Activated CD4-positive, alpha-beta T cell treated with anti-CD3 and anti-CD28 coated beads, Interleukin-2, amount 10 ng/mL, durations not matched to agents 24 days and 14 days (primary cell): ENCODE results near the gene KRIT1. TPM values are rescaled to one million over a fixed set of nuclear protein-coding genes. Genes with fewer than 3 reads are reported as not detected.
"Not testable (repeated sequence)": the region's sequence is repeated elsewhere in the genome, so short reads cannot be mapped to it uniquely, and the experiment has no call there.

Experiments used
- DNase-seq: peaks from one replicate; pipeline ENCODE4 v3.0.0; 2022
- H3K27ac Mint-ChIP-seq: one replicate; pipeline ENCODE4 v1.8.0; 2022; ENCODE audit warnings: mild to moderate bottlenecking, mixed read lengths
- H3K27me3 Mint-ChIP-seq: one replicate; pipeline ENCODE4 v1.8.0; 2022; ENCODE audit warnings: mixed read lengths
- H3K36me3 Mint-ChIP-seq: one replicate; pipeline ENCODE4 v1.8.0; 2022; ENCODE audit warnings: low read depth, mild to moderate bottlenecking, mixed read lengths
- H3K4me1 Mint-ChIP-seq: one replicate; pipeline ENCODE4 v1.8.0; 2021; ENCODE audit warnings: mixed read lengths
- H3K4me3 Mint-ChIP-seq: one replicate; pipeline ENCODE4 v1.8.0; 2022; ENCODE audit warnings: mild to moderate bottlenecking, moderate library complexity, mixed read lengths
- H3K9me3 Mint-ChIP-seq: one replicate; pipeline ENCODE4 v1.8.0; 2021; ENCODE audit warnings: mixed read lengths
- intact Hi-C: fragments of 100-400 bp; cut with micrococcal nuclease; formaldehyde crosslinking; loops from one replicate; pipeline ENCODE4 v1.15.1; 2023
- total RNA-seq: library from RNA; stranded (reverse); gene quantifications from 2 replicates; pipeline ENCODE4 v1.2.3, GENCODE V29; 2022

Gene KRIT1
- total RNA-seq, 1 donor from 2014 or later, result 49.2 TPM

DNA sequence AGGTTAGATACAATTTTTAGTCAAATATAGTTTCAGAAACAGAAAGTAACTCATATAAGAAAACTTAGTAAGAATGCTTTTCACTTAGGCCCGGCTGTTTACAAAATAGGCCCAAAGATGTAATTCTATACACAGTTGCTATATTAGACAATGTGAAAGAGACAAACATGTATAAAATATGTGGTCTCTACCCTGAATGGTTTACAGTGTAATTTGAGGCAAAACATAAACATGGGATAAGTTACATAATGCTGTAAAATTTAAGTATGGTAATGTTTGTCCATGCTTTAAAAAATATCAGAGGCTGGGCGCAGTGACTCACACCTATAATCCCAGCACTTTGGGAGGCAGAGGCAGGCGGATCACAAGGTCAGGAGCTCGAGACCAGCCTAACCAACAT lies 18.7 kb downstream of the KRIT1 start:
- intact Hi-C loops, result no loop called here

DNA sequence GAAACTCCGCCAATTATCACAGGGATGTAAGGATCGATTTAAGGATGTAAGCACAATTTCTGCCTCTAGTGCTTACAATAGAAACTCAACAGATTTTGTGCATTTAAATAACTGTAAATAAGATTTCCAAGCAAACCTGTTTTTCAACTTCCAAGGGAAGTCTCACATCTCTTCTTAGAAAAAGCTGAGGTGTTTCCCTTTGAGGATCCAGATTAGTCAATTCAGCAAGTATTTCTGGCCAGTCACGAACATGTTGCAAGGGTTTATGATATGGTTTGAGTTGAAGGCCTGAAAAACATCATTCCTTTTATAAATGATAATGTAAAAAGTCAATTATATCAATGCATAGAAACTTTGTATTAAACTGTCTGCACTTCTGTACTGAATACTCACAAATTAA lies 23.9 kb downstream of the KRIT1 start:
- Mint-ChIP-seq H3K4me3 (no peak overlapping the region), H3K27ac (no peak overlapping the region), H3K4me1 (no peaks in the 10 kb centered on the region), H3K27me3 (no peaks in the 10 kb centered on the region), H3K9me3 (no peaks in the 10 kb centered on the region), H3K36me3 (peaks cover 58% of the 10 kb centered on the region)
- no peak for DNase-seq
- intact Hi-C loops, result no loop called here

More for the DNA sequence above, 18.7 kb downstream of the KRIT1 start:
- H3K4me1 Mint-ChIP-seq, result peaks cover 11% of the 10 kb centered on the region
- peaks cover 56% of the 10 kb centered on the region for H3K36me3 Mint-ChIP-seq
- no peak overlapping the region for H3K27ac Mint-ChIP-seq
- H3K4me3 Mint-ChIP-seq, result no peak overlapping the region
- H3K27me3 Mint-ChIP-seq, result no peaks in the 10 kb centered on the region
- peaks cover 4% of the 10 kb centered on the region for H3K9me3 Mint-ChIP-seq
- DNase-seq, result no peak

DNA sequence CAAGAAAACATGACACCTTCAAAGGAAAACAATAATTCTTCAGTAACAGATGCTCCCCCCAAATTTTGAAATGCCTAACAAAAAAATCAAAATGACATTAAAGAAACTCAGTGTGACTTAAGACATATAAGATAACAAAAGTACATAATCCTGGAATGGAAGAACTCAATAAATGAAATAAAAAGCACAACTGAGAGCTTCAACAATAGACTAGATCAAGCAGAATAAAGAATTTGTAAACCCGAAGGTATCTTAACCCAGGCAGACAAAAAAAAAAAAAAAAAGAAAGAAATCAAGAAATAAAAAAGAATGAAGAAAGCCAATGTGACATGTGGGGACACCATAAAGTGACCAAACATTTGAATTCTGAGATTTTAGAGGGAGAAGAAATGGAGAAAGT lies 39.0 kb downstream of the KRIT1 start:
- Mint-ChIP-seq H3K36me3 (peaks cover 77% of the 10 kb centered on the region), H3K27ac (no peak overlapping the region), H3K9me3 (peaks cover 29% of the 10 kb centered on the region), H3K4me1 (peaks cover 15% of the 10 kb centered on the region), H3K27me3 (no peaks in the 10 kb centered on the region), H3K4me3 (no peak overlapping the region)
- intact Hi-C loops, result no loop called here
- no peak for DNase-seq

DNA sequence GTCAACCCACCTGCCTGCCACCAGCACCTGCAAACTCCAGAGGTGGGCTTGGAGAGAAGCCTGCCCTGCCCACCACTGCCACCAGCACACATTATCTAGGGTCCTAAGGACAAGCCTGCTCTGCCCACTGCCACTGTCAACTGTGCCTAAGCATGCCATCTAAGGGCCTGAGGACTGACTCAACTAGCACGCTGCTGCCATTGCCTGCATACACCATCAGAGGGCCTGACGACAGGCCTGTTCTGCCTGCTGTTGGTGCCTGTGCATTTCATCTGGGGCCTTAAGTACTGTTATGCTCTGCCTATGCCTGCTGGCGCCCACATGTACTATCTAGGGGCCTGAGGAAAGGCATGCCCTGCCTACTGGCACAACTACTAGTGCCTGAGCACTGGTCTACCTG lies 39.7 kb downstream of the KRIT1 start:
- no peak overlapping the region for H3K4me3 Mint-ChIP-seq
- DNase-seq, result no peak
- H3K27me3 Mint-ChIP-seq, result no peaks in the 10 kb centered on the region
- peaks cover 75% of the 10 kb centered on the region for H3K36me3 Mint-ChIP-seq
- peaks cover 13% of the 10 kb centered on the region for H3K4me1 Mint-ChIP-seq
- H3K27ac Mint-ChIP-seq, result no peak overlapping the region
- H3K9me3 Mint-ChIP-seq, result peaks cover 25% of the 10 kb centered on the region
- intact Hi-C loops, result no loop called here

DNA sequence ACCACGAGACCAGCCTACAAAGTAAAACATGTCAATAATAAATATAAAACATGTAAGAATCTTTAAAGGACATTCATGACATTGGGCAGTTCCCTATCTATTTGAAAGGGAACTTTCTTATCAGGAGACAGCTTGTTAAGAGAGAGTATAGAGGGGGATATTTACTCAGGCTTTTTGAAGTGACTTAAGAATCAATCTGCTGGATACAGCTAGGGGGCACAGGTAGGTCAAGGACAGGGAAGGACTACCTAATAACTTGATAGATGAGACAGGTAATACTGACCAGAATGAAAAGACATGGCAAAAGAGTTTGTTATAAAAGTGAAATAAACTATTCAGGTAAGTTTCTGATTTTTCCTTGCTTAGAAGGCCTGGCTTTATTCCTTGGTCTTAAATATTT lies 44.9 kb downstream of the KRIT1 start:
- H3K4me3 Mint-ChIP-seq, result no peak overlapping the region
- peaks cover under 1% of the 10 kb centered on the region for H3K9me3 Mint-ChIP-seq
- H3K4me1 Mint-ChIP-seq, result no peaks in the 10 kb centered on the region
- H3K27ac Mint-ChIP-seq, result no peak overlapping the region
- intact Hi-C loops, result no loop called here
- H3K36me3 Mint-ChIP-seq, result peaks cover 48% of the 10 kb centered on the region
- DNase-seq, result no peak
- no peaks in the 10 kb centered on the region for H3K27me3 Mint-ChIP-seq

DNA sequence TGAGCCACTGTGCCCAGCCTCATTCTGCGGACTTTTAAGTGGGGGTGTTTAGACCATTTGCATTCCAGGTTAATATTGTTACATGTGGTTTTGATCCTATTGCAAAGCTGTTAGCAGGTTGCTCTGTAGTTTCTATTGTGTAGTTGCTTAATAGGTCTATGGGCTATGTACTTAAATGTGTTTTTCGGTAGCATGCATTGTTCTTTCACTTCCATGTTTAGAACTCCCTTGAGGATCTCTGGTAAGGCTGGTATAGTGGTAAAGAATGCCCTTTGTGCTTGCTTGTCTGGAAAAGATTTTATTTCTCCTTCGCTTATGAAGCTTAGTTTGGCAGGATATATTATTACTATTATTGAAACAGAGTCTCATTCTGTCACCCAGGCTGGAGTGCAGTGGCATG lies 53.4 kb downstream of the KRIT1 start:
- no peak for DNase-seq
- H3K36me3 Mint-ChIP-seq, result peaks cover 38% of the 10 kb centered on the region
- intact Hi-C loops, result no loop called here
- H3K9me3 Mint-ChIP-seq, result peaks cover 21% of the 10 kb centered on the region
- no peak overlapping the region for H3K27ac Mint-ChIP-seq
- H3K27me3 Mint-ChIP-seq, result no peaks in the 10 kb centered on the region
- H3K4me1 Mint-ChIP-seq, result no peaks in the 10 kb centered on the region
- no peak overlapping the region for H3K4me3 Mint-ChIP-seq

DNA sequence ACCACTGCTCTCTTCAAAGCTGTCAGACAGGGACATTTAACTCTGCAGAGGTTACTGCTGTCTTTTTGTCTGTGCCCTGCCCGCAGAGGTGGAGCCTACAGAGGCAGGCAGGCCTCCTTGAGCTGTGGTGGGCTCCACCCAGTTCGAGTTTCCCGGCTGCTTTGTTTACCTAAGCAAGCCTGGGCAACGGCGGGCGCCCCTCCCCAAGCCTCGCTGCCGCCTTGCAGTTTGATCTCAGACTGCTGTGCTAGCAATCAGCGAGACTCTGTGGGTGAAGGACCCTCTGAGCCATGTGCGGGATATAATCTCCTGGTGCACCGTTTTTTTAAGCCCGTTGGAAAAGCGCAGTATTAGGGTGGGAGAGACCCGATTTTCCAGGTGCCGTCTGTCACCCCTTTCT lies 56.5 kb downstream of the KRIT1 start:
- H3K9me3 Mint-ChIP-seq, result peaks cover 22% of the 10 kb centered on the region
- intact Hi-C loops, H3K4me3 Mint-ChIP-seq, H3K27me3 Mint-ChIP-seq, H3K4me1 Mint-ChIP-seq, H3K27ac Mint-ChIP-seq, DNase-seq: not testable (repeated sequence)
- H3K36me3 Mint-ChIP-seq, result peaks cover 25% of the 10 kb centered on the region

DNA sequence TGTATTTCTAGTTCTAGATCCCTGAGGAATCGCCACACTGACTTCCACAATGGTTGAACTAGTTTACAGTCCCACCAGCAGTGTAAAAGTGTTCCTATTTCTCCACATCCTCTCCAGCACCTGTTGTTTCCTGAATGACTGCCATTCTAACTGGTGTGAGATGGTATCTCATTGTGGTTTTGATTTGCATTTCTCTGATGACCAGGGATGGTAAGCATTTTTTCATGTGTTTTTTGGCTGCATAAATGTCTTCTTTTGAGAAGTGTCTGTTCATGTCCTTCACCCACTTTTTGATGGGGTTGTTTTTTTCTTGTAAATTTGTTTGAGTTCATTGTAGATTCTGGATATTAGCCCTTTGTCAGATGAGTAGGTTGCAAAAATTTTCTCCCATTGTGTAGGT lies 61.4 kb downstream of the KRIT1 start:
- intact Hi-C loops, H3K4me1 Mint-ChIP-seq, H3K9me3 Mint-ChIP-seq, H3K36me3 Mint-ChIP-seq, H3K4me3 Mint-ChIP-seq, DNase-seq, H3K27ac Mint-ChIP-seq: not testable (repeated sequence)
- H3K27me3 Mint-ChIP-seq, result peaks cover 21% of the 10 kb centered on the region

DNA sequence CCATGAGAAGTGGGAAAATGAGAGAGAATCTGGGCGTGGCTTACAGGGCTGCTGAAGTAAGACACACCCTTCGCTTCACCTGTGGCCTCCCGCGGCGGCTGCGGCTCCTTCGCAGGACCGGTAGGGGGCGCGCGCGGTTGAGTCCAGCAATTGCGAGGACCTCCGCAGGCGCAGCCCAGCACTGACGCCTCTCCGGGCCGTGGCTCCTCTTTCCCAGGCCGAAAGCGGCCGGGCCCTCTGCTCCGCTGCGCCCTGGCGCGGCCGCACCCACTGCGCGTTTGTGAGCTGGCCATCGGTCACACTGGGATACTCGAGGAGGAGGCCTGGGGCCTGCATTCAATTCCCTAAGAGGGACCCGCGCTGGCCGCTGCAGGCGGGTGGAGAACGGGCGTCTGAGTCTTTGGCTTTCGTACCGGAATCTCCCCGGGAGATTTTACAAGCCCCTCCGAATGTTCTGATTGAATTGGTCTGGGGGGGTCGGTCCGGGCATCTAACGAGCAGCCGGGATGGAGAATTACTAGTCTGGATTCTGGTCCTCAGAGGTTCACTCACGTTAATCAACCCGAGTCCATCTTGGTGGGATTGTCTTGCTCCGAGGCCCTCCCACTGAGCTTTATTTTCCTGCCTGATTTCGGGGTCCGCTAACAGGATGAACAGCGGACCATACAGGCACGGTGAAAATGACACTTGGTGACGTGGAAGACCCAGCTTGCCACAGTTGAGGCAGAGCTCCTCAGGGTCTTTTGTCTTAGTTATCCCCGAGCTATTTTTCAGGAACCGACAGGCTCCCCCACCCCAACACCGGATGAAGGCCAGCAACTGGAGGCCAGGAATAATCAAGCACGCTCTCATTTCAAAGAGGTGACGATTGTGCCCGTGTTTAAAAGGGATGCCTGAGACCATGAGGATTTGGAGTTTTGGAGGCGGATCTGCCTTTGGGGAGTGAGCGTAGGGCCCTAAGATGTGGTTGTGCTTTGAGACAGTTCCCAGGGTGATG lies 66.5 kb downstream of the KRIT1 start, which contains the start of gene LRRD1:
Gene LRRD1 (minus strand): TSS at position 215 of the 997 bp plus-strand sequence. CDS start 13,940 bp downstream, outside the sequence.
- Mint-ChIP-seq H3K4me3 (peak within 1 kb of the TSS; percentile 76), H3K4me1 (peaks cover 1% of the 10 kb centered on the region), H3K27ac (no peak within 1 kb of the TSS), H3K36me3 (no peaks in the 10 kb centered on the region), H3K27me3 (peaks cover 32% of the 10 kb centered on the region), H3K9me3 (no peaks in the 10 kb centered on the region)
- DNase-seq, result peak; percentile 97
- intact Hi-C loops, result loop anchor here (1.0 to 2.0 kb wide), 3 partner anchors 44 to 268 kb away; partner anchors contain the start of genes CYP51A1 and GATAD1

DNA sequence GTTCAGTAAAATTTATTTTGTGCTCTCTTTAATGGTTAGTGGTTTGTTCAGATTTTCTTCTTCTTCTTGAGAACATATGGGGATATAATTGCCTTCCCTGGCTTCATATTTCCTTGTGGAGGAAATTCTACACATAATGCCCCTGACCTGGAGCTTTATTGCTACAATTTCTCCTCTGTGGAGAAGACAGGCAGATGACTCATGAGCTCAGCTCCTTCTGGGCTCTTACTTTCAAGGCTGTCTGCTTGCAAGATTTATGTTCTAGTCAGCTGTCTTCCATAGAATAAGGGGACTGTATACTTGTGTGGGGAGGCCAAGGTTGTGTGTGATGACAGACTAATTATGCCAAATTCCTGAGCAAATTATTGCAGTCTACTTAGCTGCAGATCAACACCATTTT lies 68.4 kb downstream of the KRIT1 start:
- DNase-seq, result no peak
- H3K36me3 Mint-ChIP-seq, result no peaks in the 10 kb centered on the region
- H3K27me3 Mint-ChIP-seq, result peaks cover 35% of the 10 kb centered on the region
- intact Hi-C loops, result no loop called here
- no peak overlapping the region for H3K27ac Mint-ChIP-seq
- peaks cover 1% of the 10 kb centered on the region for H3K4me1 Mint-ChIP-seq
- no peak overlapping the region for H3K4me3 Mint-ChIP-seq
- no peaks in the 10 kb centered on the region for H3K9me3 Mint-ChIP-seq

DNA sequence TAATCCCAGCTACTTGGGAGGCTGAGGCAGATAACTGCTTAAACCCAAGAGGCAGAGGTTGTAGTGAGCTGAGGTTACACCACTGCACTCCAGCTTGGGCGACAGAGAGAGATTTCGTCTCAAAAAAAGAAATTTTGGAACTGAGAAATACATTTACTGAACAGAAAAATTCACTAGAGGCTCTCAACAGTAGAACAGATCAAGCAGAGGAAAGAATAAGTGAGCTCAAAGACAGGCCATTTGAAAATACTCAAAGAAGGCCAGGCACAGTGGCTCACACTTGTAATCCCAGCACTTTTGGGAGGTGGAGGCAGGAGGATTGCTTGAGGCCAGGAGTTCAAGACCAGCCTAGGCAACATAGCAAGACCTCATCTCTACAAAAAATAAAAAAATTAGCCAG lies 76.2 kb downstream of the KRIT1 start:
- intact Hi-C loops, H3K36me3 Mint-ChIP-seq, H3K4me3 Mint-ChIP-seq, H3K27ac Mint-ChIP-seq, H3K4me1 Mint-ChIP-seq, DNase-seq: not testable (repeated sequence)
- Mint-ChIP-seq H3K27me3 (peaks cover 26% of the 10 kb centered on the region), H3K9me3 (peaks cover 23% of the 10 kb centered on the region)

DNA sequence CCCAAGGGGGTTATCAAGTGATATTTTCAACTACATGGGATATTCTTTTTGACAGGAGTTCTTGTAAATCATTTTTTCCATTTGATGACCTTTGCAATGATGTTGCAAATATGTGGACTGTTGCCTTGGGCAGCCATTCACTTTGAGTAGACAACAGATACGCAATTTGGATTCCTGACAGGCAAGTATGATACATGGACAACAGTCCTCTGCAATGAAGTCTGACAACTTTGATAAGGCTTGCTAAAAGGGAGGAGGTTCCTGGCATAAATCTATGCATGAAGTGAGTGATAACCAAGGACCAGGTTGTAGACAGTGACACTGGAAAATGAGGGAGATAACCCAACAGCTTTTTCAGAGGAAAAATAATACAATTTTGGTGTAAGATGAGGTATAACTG lies 84.4 kb downstream of the KRIT1 start:
- Mint-ChIP-seq H3K9me3 (no peaks in the 10 kb centered on the region), H3K4me1 (peaks cover 3% of the 10 kb centered on the region), H3K27me3 (peaks cover 31% of the 10 kb centered on the region), H3K4me3 (no peak overlapping the region), H3K36me3 (no peaks in the 10 kb centered on the region), H3K27ac (no peak overlapping the region)
- intact Hi-C loops, result no loop called here
- no peak for DNase-seq

DNA sequence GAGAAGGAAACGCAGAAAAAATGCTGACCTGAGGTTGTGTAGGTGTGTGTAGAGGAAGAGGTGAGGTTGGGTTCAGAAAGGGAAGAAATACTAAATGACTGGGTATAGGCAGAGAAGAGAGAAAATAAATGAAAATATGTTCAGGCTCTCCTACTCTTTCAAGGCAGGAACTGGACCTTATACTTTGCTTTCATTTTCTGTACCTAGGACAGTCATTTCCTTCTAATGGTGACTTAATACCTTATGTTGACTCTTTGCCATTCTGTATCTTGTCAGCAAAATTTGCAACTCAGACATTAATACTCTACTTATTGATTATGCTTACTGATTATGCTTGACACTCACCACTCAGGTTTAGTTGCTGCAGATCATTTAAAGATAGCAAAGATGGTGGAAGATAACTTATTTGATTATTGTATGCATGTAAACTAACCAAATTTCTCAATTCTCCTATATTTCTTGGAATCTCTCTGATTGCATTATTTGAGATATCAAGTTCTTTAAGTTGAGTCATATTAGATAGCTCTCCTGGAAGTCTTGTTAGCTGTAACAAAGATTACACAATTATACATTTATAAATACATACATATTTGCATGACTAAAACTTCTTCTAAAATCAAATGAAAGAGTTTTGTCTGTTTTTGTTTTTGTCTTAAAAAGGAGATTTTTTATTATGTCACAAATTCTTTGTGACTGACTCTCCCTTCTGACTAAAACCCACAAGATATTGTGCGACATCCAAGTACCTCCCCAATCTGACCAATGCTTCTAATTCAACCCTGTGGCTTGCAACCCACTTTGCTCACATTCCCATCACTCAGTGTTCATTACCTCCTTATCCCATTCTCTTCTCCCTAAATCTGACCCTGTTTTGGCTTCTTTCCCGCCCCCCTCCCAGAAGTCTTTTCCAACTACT lies 86.8 kb downstream of the KRIT1 start:
- H3K9me3 Mint-ChIP-seq, result no peaks in the 10 kb centered on the region
- intact Hi-C loops, result no loop called here
- DNase-seq, result no peak
- peaks cover 3% of the 10 kb centered on the region for H3K4me1 Mint-ChIP-seq
- H3K27me3 Mint-ChIP-seq, result peaks cover 26% of the 10 kb centered on the region
- no peak overlapping the region for H3K4me3 Mint-ChIP-seq
- no peak overlapping the region for H3K27ac Mint-ChIP-seq
- H3K36me3 Mint-ChIP-seq, result no peaks in the 10 kb centered on the region

DNA sequence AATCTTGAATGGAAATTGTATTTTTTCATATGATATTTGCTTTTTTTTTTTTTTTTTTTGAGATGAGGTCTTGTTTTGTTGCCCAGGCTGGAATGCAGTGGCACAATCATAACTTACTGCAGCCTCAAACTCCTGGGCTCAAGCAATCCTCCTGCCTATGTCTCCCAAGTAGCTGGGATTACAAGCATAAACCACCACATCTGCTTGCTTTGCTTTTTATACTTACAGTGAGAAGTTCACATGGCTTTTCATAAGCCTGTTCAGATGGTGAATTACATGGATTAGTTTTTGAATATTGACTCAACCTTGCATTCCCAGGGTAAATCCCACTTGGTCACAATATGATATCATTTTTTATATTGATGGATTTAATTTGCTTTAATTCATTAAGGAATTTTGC lies 88.7 kb downstream of the KRIT1 start:
- no peak overlapping the region for H3K27ac Mint-ChIP-seq
- H3K27me3 Mint-ChIP-seq, result peaks cover 19% of the 10 kb centered on the region
- no peaks in the 10 kb centered on the region for H3K36me3 Mint-ChIP-seq
- H3K9me3 Mint-ChIP-seq, result no peaks in the 10 kb centered on the region
- no peak overlapping the region for H3K4me3 Mint-ChIP-seq
- no peak for DNase-seq
- intact Hi-C loops, result no loop called here
- peaks cover 3% of the 10 kb centered on the region for H3K4me1 Mint-ChIP-seq
